ENCODE measurements around the gene ACAP3.

DNA sequence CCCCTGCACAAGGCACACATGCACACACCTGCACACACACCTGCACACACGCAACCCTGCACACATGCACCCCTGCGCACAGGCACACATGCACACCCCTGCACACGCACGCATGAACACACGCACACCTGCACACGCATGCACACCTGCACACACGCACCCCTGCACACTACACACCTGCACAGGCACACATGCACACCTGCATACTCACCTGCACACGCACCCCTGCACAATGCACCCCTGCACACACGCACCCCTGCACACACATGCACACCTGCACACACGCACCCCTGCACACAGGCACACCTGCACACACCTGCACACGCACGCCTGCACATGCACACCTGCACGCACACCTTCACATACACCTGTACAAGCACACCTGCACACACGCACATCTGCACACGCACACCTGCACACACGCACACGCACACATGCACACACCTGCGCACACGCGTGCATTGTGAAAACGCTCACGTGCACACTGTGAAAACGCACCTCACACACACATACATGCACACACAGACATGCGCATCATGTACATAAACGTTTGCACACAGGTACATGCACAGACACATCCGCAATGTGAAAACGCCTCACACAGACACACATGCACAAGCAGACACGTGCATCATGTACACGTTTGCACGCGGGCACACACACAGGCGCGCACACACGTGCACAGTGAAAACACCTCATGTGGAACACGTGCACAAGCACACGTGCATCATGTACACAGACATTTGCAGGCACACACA is 33.2 kb upstream of the ACAP3 start:
- TF ChIP-seq POLR2AphosphoS5 (IDR thresholded peaks at IDR 0.05; ENCODE audit: low read depth) = no peak
- no peak for TF ChIP-seq CTCF (conservative IDR thresholded peaks at IDR 0.05; ENCODE audit: low read depth in 2 of 2)
- TF ChIP-seq ZNF114 (CRISPR knock-in tag; IDR thresholded peaks at IDR 0.05) = no peak
- no peak for TF ChIP-seq EZH2 (IDR thresholded peaks at IDR 0.05; ENCODE audit: low read depth, unreplicated experiment)
- TF ChIP-seq CREB1 (CRISPR knock-in tag; IDR thresholded peaks at IDR 0.05; ENCODE audit: low read depth) = no peak
- TF ChIP-seq, protein P1, sequence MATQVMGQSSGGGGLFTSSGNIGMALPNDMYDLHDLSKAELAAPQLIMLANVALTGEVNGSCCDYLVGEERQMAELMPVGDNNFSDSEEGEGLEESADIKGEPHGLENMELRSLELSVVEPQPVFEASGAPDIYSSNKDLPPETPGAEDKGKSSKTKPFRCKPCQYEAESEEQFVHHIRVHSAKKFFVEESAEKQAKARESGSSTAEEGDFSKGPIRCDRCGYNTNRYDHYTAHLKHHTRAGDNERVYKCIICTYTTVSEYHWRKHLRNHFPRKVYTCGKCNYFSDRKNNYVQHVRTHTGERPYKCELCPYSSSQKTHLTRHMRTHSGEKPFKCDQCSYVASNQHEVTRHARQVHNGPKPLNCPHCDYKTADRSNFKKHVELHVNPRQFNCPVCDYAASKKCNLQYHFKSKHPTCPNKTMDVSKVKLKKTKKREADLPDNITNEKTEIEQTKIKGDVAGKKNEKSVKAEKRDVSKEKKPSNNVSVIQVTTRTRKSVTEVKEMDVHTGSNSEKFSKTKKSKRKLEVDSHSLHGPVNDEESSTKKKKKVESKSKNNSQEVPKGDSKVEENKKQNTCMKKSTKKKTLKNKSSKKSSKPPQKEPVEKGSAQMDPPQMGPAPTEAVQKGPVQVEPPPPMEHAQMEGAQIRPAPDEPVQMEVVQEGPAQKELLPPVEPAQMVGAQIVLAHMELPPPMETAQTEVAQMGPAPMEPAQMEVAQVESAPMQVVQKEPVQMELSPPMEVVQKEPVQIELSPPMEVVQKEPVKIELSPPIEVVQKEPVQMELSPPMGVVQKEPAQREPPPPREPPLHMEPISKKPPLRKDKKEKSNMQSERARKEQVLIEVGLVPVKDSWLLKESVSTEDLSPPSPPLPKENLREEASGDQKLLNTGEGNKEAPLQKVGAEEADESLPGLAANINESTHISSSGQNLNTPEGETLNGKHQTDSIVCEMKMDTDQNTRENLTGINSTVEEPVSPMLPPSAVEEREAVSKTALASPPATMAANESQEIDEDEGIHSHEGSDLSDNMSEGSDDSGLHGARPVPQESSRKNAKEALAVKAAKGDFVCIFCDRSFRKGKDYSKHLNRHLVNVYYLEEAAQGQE (IDR thresholded peaks at IDR 0.05; ENCODE audit: unreplicated experiment) = no peak
- TF ChIP-seq JUNB (IDR thresholded peaks at IDR 0.05; ENCODE audit: unreplicated experiment) = no peak
- TF ChIP-seq ZNF331 (CRISPR knock-in tag; IDR thresholded peaks at IDR 0.05; ENCODE audit: low read depth) = no peak

Data from GM23338 (cell line).